Fibroblast of lung (primary cell): ENCODE measurements around the gene TMEM272.

ENCODE experiments used
- CTCF ChIP-seq, 2 donors: IDR thresholded peaks in 1 of 2; conservative IDR thresholded peaks in 1 of 2; 1 replicate in 1 of 2; 2 replicates in 1 of 2; pipeline ENCODE4 v1.5.1; 2011 to 2012; ENCODE audit warnings: low read length in 2 of 2, control low read depth in 1 of 2, inconsistent platforms in 1 of 2, low read depth in 1 of 2, mild to moderate bottlenecking in 1 of 2
- EZH2 ChIP-seq: IDR thresholded peaks from 2 replicates; pipeline ENCODE4 v1.5.1; 2012; ENCODE audit warnings: low read length, control low read depth, mild to moderate bottlenecking; ENCODE audit errors: missing control alignments

- TF ChIP-seq CTCF (conservative IDR thresholded peaks at IDR 0.05 in 1 of 2, IDR thresholded peaks at IDR 0.05 in 1 of 2; ENCODE audit: low read depth in 1 of 2, low read length in 2 of 2), result no peak
- TF ChIP-seq EZH2, result no peak
Observed at GRCh38 chr13:51874651-51875050, 29.7 kb upstream of the TMEM272 start.
